ENCODE results near the gene CMBL. TPM values are rescaled to one million over a fixed set of nuclear protein-coding genes. Genes with fewer than 3 reads are reported as not detected.
A peak's percentile ranks its signal among the peaks of the same experiment; 100 is the strongest.

CMBL gene
- total and polyA plus RNA-seq, 2 donors (not counting 1 experiment from before 2014, with no cell fraction given) = not detected

DNA sequence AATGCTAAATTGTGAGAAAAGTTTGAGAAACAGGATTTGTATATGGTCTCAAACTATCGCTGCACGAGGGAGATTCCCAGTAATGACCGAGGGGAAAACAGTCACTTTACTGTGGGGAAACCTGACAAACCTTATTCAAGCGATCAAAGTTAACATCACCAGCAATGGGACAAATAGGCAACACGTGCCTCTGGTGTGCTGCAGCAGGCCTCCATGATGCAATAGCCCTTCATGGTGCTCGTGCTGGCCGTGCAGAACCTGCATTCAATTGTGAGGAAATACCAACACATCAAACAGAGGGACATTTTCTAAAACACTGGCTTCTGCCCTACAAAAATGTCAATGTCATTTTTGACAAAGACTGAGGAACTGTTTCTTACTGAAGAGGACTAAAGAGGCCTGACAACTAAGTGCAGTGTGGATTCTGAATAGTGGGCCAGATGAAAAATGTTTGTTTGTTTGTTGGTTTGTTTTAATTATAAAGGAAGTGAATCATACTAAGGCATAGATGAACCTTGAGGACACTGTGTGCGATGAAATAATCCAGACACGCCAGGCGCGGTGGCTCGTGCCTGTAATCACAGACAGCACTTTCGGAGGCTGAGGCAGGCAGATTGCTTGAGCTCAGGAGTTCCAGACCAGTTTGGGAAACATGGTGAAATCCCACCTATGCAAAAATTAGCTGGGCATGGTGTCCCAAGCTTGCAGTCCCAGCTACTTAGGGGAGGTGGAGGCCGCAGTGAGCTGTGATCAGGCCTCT lies 28.2 kb upstream of the CMBL start:
- Histone ChIP-seq H4K20me1 (ENCODE audit: control insufficient read depth, insufficient read depth, low read length, poor library complexity, severe bottlenecking) (no peaks in the 10 kb centered on the region), H3K4me2 (replicated peaks; ENCODE audit: low read depth, low read length, poor library complexity, severe bottlenecking) (no peak overlapping the region), H3K4me3 (ENCODE audit: control extremely low read depth in 1 of 5, extremely low read depth in 1 of 5, insufficient read depth in 1 of 5, low read depth in 2 of 5, low read length in 4 of 5) (no peak overlapping the region), H3K4me1 (ENCODE audit: control insufficient read depth in 2 of 2, insufficient read depth in 2 of 2, low read length in 2 of 2) (peaks cover 10 to 15% of the 10 kb centered on the region in 2 donors), H3K27ac (ENCODE audit: low read length in 2 of 2) (no peak overlapping the region), H3K36me3 (replicated peaks in 1 of 2; ENCODE audit: control extremely low read depth in 1 of 2, control insufficient read depth in 1 of 2, extremely low read depth in 1 of 2, insufficient read depth in 2 of 2, low read length in 1 of 2) (no peaks in the 10 kb centered on the region), H3K79me2 (ENCODE audit: control insufficient read depth, insufficient read depth, low read length) (no peaks in the 10 kb centered on the region), H2AFZ (ENCODE audit: insufficient read depth, low read depth, low read length, poor library complexity, severe bottlenecking) (no peak overlapping the region), H3K9ac (ENCODE audit: low read length) (no peak overlapping the region), H3K27me3 (replicated peaks in 1 of 4; ENCODE audit: control extremely low read depth in 1 of 4, control insufficient read depth in 3 of 4, insufficient read depth in 4 of 4, low read length in 3 of 4) (peaks cover 0 to 36% (median 20%) of the 10 kb centered on the region in 4 experiments), H3K9me3 (ENCODE audit: control extremely low read depth in 1 of 3, control insufficient read depth in 2 of 3, insufficient read depth in 1 of 3, low read length in 2 of 3) (peaks cover 0 to 7% (median 0%) of the 10 kb centered on the region in 3 donors)
- TF ChIP-seq, protein P1, sequence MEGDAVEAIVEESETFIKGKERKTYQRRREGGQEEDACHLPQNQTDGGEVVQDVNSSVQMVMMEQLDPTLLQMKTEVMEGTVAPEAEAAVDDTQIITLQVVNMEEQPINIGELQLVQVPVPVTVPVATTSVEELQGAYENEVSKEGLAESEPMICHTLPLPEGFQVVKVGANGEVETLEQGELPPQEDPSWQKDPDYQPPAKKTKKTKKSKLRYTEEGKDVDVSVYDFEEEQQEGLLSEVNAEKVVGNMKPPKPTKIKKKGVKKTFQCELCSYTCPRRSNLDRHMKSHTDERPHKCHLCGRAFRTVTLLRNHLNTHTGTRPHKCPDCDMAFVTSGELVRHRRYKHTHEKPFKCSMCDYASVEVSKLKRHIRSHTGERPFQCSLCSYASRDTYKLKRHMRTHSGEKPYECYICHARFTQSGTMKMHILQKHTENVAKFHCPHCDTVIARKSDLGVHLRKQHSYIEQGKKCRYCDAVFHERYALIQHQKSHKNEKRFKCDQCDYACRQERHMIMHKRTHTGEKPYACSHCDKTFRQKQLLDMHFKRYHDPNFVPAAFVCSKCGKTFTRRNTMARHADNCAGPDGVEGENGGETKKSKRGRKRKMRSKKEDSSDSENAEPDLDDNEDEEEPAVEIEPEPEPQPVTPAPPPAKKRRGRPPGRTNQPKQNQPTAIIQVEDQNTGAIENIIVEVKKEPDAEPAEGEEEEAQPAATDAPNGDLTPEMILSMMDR (IDR thresholded peaks at IDR 0.05) = no peak
- no peak for TF ChIP-seq EZH2 (IDR thresholded peaks at IDR 0.05; ENCODE audit: borderline replicate concordance, insufficient read depth, low read depth, low read length, poor library complexity, severe bottlenecking)
- DNase-seq = no peak
- H3K4me3 Mint-ChIP-seq = no peak overlapping the region
- H3K9me3 Mint-ChIP-seq (ENCODE audit: insufficient read depth) = no peaks in the 10 kb centered on the region
- no peak for ATAC-seq (ENCODE audit: low read depth)
- no peak overlapping the region for H3K27ac Mint-ChIP-seq
- peaks cover 16% of the 10 kb centered on the region for H3K4me1 Mint-ChIP-seq
- H3K27me3 Mint-ChIP-seq = peaks cover 39% of the 10 kb centered on the region
- intact Hi-C loops (cut with micrococcal nuclease) = loop anchor here (2.0 kb wide), 1 partner anchor 13 kb away; no protein-coding TSS in a partner anchor
- POLR2A ChIA-PET = no interaction called here
- WGBS (ENCODE audit: insufficient coverage) = 98% methylated on average over 11 of the region's 14 CpGs
- CTCF ChIA-PET = no interaction called here

DNA sequence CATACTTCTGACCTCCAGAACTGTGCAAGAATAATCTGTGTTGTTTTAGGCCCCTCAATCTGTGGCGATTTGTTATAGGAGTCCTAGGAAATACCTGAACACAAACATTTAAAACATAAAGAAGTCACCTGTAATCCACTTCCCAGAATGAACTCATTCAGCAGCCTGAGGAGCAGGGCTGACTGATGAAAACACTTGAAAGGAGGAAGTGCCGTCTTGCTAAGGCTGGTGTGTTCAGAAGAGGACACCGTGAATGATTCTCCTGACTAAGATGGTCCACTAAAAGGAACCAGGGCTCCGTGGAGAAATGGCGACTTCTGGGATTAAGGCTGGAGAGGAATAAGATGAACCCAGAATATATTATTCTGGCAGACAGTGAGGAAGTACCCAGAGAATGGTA lies 27.1 kb upstream of the CMBL start:
- peaks cover 10 to 15% of the 10 kb centered on the region in 2 donors for H3K4me1 ChIP-seq (ENCODE audit: control insufficient read depth in 2 of 2, insufficient read depth in 2 of 2, low read length in 2 of 2)
- H2AFZ ChIP-seq (ENCODE audit: insufficient read depth, low read depth, low read length, poor library complexity, severe bottlenecking) = no peak overlapping the region
- H4K20me1 ChIP-seq (ENCODE audit: control insufficient read depth, insufficient read depth, low read length, poor library complexity, severe bottlenecking) = no peaks in the 10 kb centered on the region
- 14% methylated on average over 4 of the region's 5 CpGs for WGBS (ENCODE audit: insufficient coverage)
- ChIA-PET CTCF (no interaction called here), POLR2A (no interaction called here)
- no peak overlapping the region for H3K27ac ChIP-seq (ENCODE audit: low read length in 2 of 2)
- intact Hi-C loops (cut with micrococcal nuclease) = loop anchor here (2.0 kb wide), 1 partner anchor 14 kb away; no protein-coding TSS in a partner anchor
- Mint-ChIP-seq H3K27me3 (peaks cover 47% of the 10 kb centered on the region), H3K27ac (no peak overlapping the region), H3K9me3 (ENCODE audit: insufficient read depth) (no peaks in the 10 kb centered on the region), H3K4me3 (peak overlapping the region; percentile 49), H3K4me1 (peaks cover 16% of the 10 kb centered on the region)
- H3K9me3 ChIP-seq (ENCODE audit: control extremely low read depth in 1 of 3, control insufficient read depth in 2 of 3, insufficient read depth in 1 of 3, low read length in 2 of 3) = peaks cover 0 to 7% (median 0%) of the 10 kb centered on the region in 3 donors
- ATAC-seq (ENCODE audit: low read depth) (no peak), DNase-seq (peak; percentile 16)
- H3K36me3 ChIP-seq (replicated peaks in 1 of 2; ENCODE audit: control extremely low read depth in 1 of 2, control insufficient read depth in 1 of 2, extremely low read depth in 1 of 2, insufficient read depth in 2 of 2, low read length in 1 of 2) = no peaks in the 10 kb centered on the region
- peaks cover 0 to 44% (median 20%) of the 10 kb centered on the region in 4 experiments for H3K27me3 ChIP-seq (replicated peaks in 1 of 4; ENCODE audit: control extremely low read depth in 1 of 4, control insufficient read depth in 3 of 4, insufficient read depth in 4 of 4, low read length in 3 of 4)
- H3K79me2 ChIP-seq (ENCODE audit: control insufficient read depth, insufficient read depth, low read length) = no peaks in the 10 kb centered on the region
- no peak overlapping the region for H3K9ac ChIP-seq (ENCODE audit: low read length)
- no peak for TF ChIP-seq EZH2 (IDR thresholded peaks at IDR 0.05; ENCODE audit: borderline replicate concordance, insufficient read depth, low read depth, low read length, poor library complexity, severe bottlenecking)
- TF ChIP-seq, protein P1 (IDR thresholded peaks at IDR 0.05) = no peak
- no peak overlapping the region for H3K4me2 ChIP-seq (replicated peaks; ENCODE audit: low read depth, low read length, poor library complexity, severe bottlenecking)
- no peak overlapping the region for H3K4me3 ChIP-seq (ENCODE audit: control extremely low read depth in 1 of 5, extremely low read depth in 1 of 5, insufficient read depth in 1 of 5, low read depth in 2 of 5, low read length in 4 of 5)

Measured in B cell (primary cell).